Right lobe of liver (tissue), 6 donors: ENCODE data around the gene GAN. TPM values are rescaled to one million over a fixed set of nuclear protein-coding genes. Genes with fewer than 3 reads are reported as not detected.
"Not testable (repeated sequence)": the region's sequence is repeated elsewhere in the genome, so short reads cannot be mapped to it uniquely, and the experiment has no call there.

Experiments
- ATAC-seq, 4 donors: fragments of 200-7000 bp; cut with Tn5 transposase; one replicate each; pipeline ENCODE4 v1.9.1; 2020; ENCODE audit warnings: mild to moderate bottlenecking in 4 of 4, moderate library complexity in 4 of 4
- DNase-seq, 3 donors: peaks; one replicate each; pipeline ENCODE4 v3.0.0-alpha.2; 2020
- H3K27ac ChIP-seq, 3 donors: fragments of 200-600 bp; one replicate each; pipeline ENCODE4 v1.8.0; 2022
- H3K27me3 ChIP-seq, 2 donors: fragments of 200-600 bp; one replicate each; pipeline ENCODE4 v1.8.0; 2022
- H3K36me3 ChIP-seq, 4 donors: fragments of 200-600 bp; sonication (generic) in 1 of 4; one replicate each; pipeline versions ENCODE4 v1.5.1 to v1.8.0; 2017 to 2022; ENCODE audit warnings: control low read depth in 1 of 4
- H3K4me1 ChIP-seq, 4 donors: fragments of 200-600 bp; sonication (generic) in 1 of 4; one replicate each; pipeline versions ENCODE4 v1.5.1 to v1.8.0; 2017 to 2022; ENCODE audit warnings: control low read depth in 1 of 4
- H3K4me3 ChIP-seq, 3 donors: fragments of 200-600 bp; one replicate each; pipeline ENCODE4 v1.8.0; 2022
- H3K9me3 ChIP-seq, 4 donors: fragments of 200-600 bp; sonication (generic) in 1 of 4; one replicate each; pipeline versions ENCODE4 v1.5.1 to v1.8.0; 2017 to 2022; ENCODE audit warnings: control low read depth in 1 of 4
- CTCF ChIP-seq, 4 donors: fragments of 200-600 bp in 3 of 4; fragments of 450-650 bp in 1 of 4; IDR thresholded peaks; one replicate each; pipeline versions ENCODE4 v1.5.1 to v1.8.0; 2016 to 2022; ENCODE audit warnings: antibody characterized with exemption in 4 of 4, mild to moderate bottlenecking in 2 of 4
- POLR2A ChIP-seq: fragments of 450-650 bp; IDR thresholded peaks from one replicate; pipeline ENCODE4 v1.6.1; 2017; ENCODE audit warnings: antibody characterized with exemption, mild to moderate bottlenecking
- WGBS: methylation state at CpG from one replicate; pipeline ENCODE4 v1.1.6; 2018; ENCODE audit warnings: low coverage, low lambda C conversion rate; ENCODE audit not compliant: insufficient coverage; ENCODE audit errors: missing lambda C conversion rate; 5-methylcytosine and 5-hydroxymethylcytosine counted together
- intact Hi-C, 2 donors: fragments of 100-400 bp; cut with DNase I; formaldehyde crosslinking; loops; one replicate each; pipeline versions ENCODE4 v1.11.2 to v1.14.1; 2022
- total RNA-seq, 6 experiments: library from RNA; depleted of rRNA in 2 of 6; stranded (reverse); fragments of >200 nt in 2 of 6; fragmentation: NEBNext Ultra II Directional in 3 of 6; extraction: Animal tissue kit (Norgen Biotek cat#: 25700) in 3 of 6; gene quantifications; one replicate each; pipeline versions ENCODE4 v1.1.0 to v1.2.4, GENCODE V29; 2016 to 2023
- donor health status: DM: no; HTN: yes; CAD: no.
- donor health status: DM: no; HTN: no; CAD: no.
- donor health status: DM: no; HTN: no; CAD: no.
- donor health status: DM: no; HTN: yes; CAD: no.
- donor health status: DM: no; HTN: yes; CAD: no.

Gene GAN
- total RNA-seq, 6 experiments from 2014 or later, result 2.2 to 4.1 (median 3.4) TPM

GRCh38 chr16:81416749-81417148 lies 102.0 kb downstream of the GAN start:
- DNase-seq (no peak), ATAC-seq (no peak)
- Histone ChIP-seq H3K4me1 (no peaks in the 10 kb centered on the region), H3K27me3 (no peaks in the 10 kb centered on the region), H3K36me3 (no peaks in the 10 kb centered on the region), H3K4me3 (no peak overlapping the region), H3K9me3 (no peaks in the 10 kb centered on the region), H3K27ac (no peak overlapping the region)
- intact Hi-C loops, result loop anchor here in 1 of 2 donors (10.0 kb wide), 1 partner anchor 288 kb away; no protein-coding TSS in a partner anchor
- TF ChIP-seq CTCF (IDR thresholded peaks at IDR 0.05) (no peak), POLR2A (no peak)
- 41% methylated on average over 2 of the region's 8 CpGs for WGBS

- H3K4me3 ChIP-seq, result no peak overlapping the region
- H3K27ac ChIP-seq, result no peak overlapping the region
- no peak for ATAC-seq
- DNase-seq, result no peak
- intact Hi-C loops, result loop anchor here in 1 of 2 donors (10.0 kb wide), 1 partner anchor 288 kb away; no protein-coding TSS in a partner anchor
- no peaks in the 10 kb centered on the region for H3K9me3 ChIP-seq
- H3K27me3 ChIP-seq, result no peaks in the 10 kb centered on the region
- no peak for TF ChIP-seq CTCF (IDR thresholded peaks at IDR 0.05)
- TF ChIP-seq POLR2A, result no peak
- H3K4me1 ChIP-seq, result no peaks in the 10 kb centered on the region
- 72% methylated on average over 5 of the region's 5 CpGs for WGBS
- no peaks in the 10 kb centered on the region for H3K36me3 ChIP-seq
These were observed 102.4 kb downstream of the GAN start for GRCh38 chr16:81417210-81417609.

GRCh38 chr16:81419806-81420205 lies 105.0 kb downstream of the GAN start:
- Histone ChIP-seq H3K4me3 (no peak overlapping the region), H3K36me3 (no peaks in the 10 kb centered on the region), H3K4me1 (no peaks in the 10 kb centered on the region), H3K27ac (no peak overlapping the region), H3K27me3 (no peaks in the 10 kb centered on the region), H3K9me3 (no peaks in the 10 kb centered on the region)
- no peak for DNase-seq
- ATAC-seq, result no peak
- TF ChIP-seq POLR2A (no peak), CTCF (IDR thresholded peaks at IDR 0.05) (no peak)
- WGBS, result 91% methylated on average over 9 of the region's 9 CpGs
- intact Hi-C loops, result loop anchor here in 1 of 2 donors (10.0 kb wide), 1 partner anchor 285 kb away; no protein-coding TSS in a partner anchor

- ATAC-seq (no peak), DNase-seq (no peak)
- H3K9me3 ChIP-seq, result no peaks in the 10 kb centered on the region
- no peaks in the 10 kb centered on the region for H3K27me3 ChIP-seq
- H3K27ac ChIP-seq, result no peak overlapping the region
- intact Hi-C loops, result no loop called here
- H3K4me1 ChIP-seq, result no peaks in the 10 kb centered on the region
- H3K36me3 ChIP-seq, result no peaks in the 10 kb centered on the region
- TF ChIP-seq POLR2A (no peak), CTCF (IDR thresholded peaks at IDR 0.05) (no peak)
- no peak overlapping the region for H3K4me3 ChIP-seq
- 90% methylated on average over 2 of the region's 2 CpGs for WGBS
These were observed 106.4 kb downstream of the GAN start for GRCh38 chr16:81421126-81421525.

- ATAC-seq (no peak), DNase-seq (no peak)
- Histone ChIP-seq H3K4me3 (no peak overlapping the region), H3K36me3 (no peaks in the 10 kb centered on the region), H3K9me3 (no peaks in the 10 kb centered on the region), H3K4me1 (no peaks in the 10 kb centered on the region), H3K27me3 (no peaks in the 10 kb centered on the region), H3K27ac (no peak overlapping the region)
- intact Hi-C loops, result no loop called here
- 80% methylated on average over 7 of the region's 11 CpGs for WGBS
- TF ChIP-seq CTCF (IDR thresholded peaks at IDR 0.05), result no peak
- no peak for TF ChIP-seq POLR2A
These were observed 106.8 kb downstream of the GAN start for GRCh38 chr16:81421536-81421935.

- ATAC-seq, H3K27ac ChIP-seq, H3K36me3 ChIP-seq, H3K27me3 ChIP-seq, DNase-seq, H3K4me1 ChIP-seq, intact Hi-C loops, H3K9me3 ChIP-seq, H3K4me3 ChIP-seq: not testable (repeated sequence)
- WGBS, result 90% methylated on average over 5 of the region's 7 CpGs
These were observed 107.4 kb downstream of the GAN start for GRCh38 chr16:81422153-81422552.
